PC-3 (cell line): ENCODE data around the gene HIPK1.

ENCODE experiments used
- EZH2 ChIP-seq: fragments of 300-600 bp; sonication (generic); IDR thresholded peaks from one replicate; pipeline ENCODE4 v1.6.1; 2017; ENCODE audit warnings: antibody characterized with exemption, mild to moderate bottlenecking, low read length; ENCODE audit not compliant: unreplicated experiment
- EZH2phosphoT487 ChIP-seq: fragments of 300-600 bp; sonication (generic); IDR thresholded peaks from 2 replicates; pipeline ENCODE4 v1.6.1; 2018; ENCODE audit warnings: mild to moderate bottlenecking, antibody characterized with exemption, low read length, borderline replicate concordance
- TF ChIP-seq, protein P1 (sequence below): fragments of 300-600 bp; sonication (generic); conservative IDR thresholded peaks from 2 replicates; pipeline ENCODE4 v1.5.1; 2017; ENCODE audit warnings: antibody characterized with exemption, low read depth, mild to moderate bottlenecking, low read length

- TF ChIP-seq, protein P1, sequence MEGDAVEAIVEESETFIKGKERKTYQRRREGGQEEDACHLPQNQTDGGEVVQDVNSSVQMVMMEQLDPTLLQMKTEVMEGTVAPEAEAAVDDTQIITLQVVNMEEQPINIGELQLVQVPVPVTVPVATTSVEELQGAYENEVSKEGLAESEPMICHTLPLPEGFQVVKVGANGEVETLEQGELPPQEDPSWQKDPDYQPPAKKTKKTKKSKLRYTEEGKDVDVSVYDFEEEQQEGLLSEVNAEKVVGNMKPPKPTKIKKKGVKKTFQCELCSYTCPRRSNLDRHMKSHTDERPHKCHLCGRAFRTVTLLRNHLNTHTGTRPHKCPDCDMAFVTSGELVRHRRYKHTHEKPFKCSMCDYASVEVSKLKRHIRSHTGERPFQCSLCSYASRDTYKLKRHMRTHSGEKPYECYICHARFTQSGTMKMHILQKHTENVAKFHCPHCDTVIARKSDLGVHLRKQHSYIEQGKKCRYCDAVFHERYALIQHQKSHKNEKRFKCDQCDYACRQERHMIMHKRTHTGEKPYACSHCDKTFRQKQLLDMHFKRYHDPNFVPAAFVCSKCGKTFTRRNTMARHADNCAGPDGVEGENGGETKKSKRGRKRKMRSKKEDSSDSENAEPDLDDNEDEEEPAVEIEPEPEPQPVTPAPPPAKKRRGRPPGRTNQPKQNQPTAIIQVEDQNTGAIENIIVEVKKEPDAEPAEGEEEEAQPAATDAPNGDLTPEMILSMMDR: no peak
- TF ChIP-seq EZH2 (no peak), EZH2phosphoT487 (no peak)
Measured at GRCh38 chr1:113895098-113895497, 34.0 kb upstream of the HIPK1 start.
